ENCODE results near the gene RBMS3. TPM values are rescaled to one million over a fixed set of nuclear protein-coding genes. Genes with fewer than 3 reads are reported as not detected.

Gene RBMS3
- total RNA-seq, 1 experiment from 2014 or later: 0.42 TPM

DNA sequence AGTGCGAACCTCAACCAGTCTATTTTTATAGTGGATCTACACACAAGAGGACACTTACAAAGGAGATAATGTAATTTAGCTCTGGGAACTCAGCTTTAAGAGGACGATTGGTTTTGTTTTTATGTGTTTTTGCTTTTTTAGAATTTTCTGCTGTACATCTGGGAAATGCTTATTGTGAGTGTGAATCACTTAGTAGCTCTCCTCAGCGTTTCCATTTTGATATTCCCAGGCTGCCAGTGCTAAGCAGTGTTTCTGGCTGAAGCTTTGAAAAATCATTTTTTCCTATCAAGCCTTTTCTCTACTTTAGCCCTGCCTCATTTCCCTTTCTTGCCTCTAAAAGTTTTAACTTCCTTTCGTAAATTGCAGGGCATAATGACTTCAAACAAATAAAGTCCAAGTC lies 117.9 kb downstream of the RBMS3 start:
- ATAC-seq (no peak), DNase-seq (ENCODE audit: low read depth, low spot score) (no peak)
- Histone ChIP-seq H3K4me2 (ENCODE audit: low read length) (no peak overlapping the region), H3K9me2 (ENCODE audit: insufficient read depth) (no peaks in the 10 kb centered on the region), H2AFZ (ENCODE audit: low read depth, low read length, poor library complexity, severe bottlenecking) (no peak overlapping the region), H3K79me2 (ENCODE audit: insufficient read depth, low read length) (no peaks in the 10 kb centered on the region), H4K20me1 (ENCODE audit: insufficient read depth) (no peaks in the 10 kb centered on the region), H3K9me3 (ENCODE audit: control insufficient read depth in 1 of 2, insufficient read depth in 1 of 2, low read depth in 1 of 2, low read length in 2 of 2) (no peaks in the 10 kb centered on the region), H3K4me3 (replicated peaks in 1 of 2; ENCODE audit: low read depth in 1 of 2, low read length in 2 of 2) (no peak overlapping the region), H3K27me3 (ENCODE audit: insufficient read depth, low read length) (no peaks in the 10 kb centered on the region), H3K4me1 (ENCODE audit: control insufficient read depth in 1 of 2, insufficient read depth in 2 of 2, low read length in 2 of 2) (no peaks in the 10 kb centered on the region), H3K9ac (ENCODE audit: low read length) (no peak overlapping the region), H3K27ac (ENCODE audit: low read depth, low read length) (no peak overlapping the region), H3K36me3 (ENCODE audit: control insufficient read depth in 1 of 2, insufficient read depth in 2 of 2, low read length in 2 of 2) (no peaks in the 10 kb centered on the region)
- intact Hi-C loops (cut with micrococcal nuclease): no loop called here
- BruUV-seq (replicated peaks): no TSS peak
- CTCF ChIA-PET: no interaction called here
- TF ChIP-seq ZFX (IDR thresholded peaks at IDR 0.05): no peak
- no peak for TF ChIP-seq ZNF274 (IDR thresholded peaks at IDR 0.05; ENCODE audit: low read depth, low read length)
- POLR2A ChIA-PET: no interaction called here
- RAD21 ChIA-PET (ENCODE audit: low non-redundant PET in 1 of 2, low total read pairs in 2 of 2, uncharacterized antibody in 2 of 2, unreplicated experiment in 2 of 2): no interaction called here

GRCh38 chr3:29406291-29406832 lies 125.5 kb downstream of the RBMS3 start:
- no peaks in the 10 kb centered on the region for H3K4me1 ChIP-seq (ENCODE audit: control insufficient read depth in 1 of 2, insufficient read depth in 2 of 2, low read length in 2 of 2)
- H3K27ac ChIP-seq (ENCODE audit: low read depth, low read length): no peak overlapping the region
- ChIA-PET RAD21 (ENCODE audit: low non-redundant PET in 1 of 2, low total read pairs in 2 of 2, uncharacterized antibody in 2 of 2, unreplicated experiment in 2 of 2) (no interaction called here), POLR2A (no interaction called here), CTCF (no interaction called here)
- H3K79me2 ChIP-seq (ENCODE audit: insufficient read depth, low read length): no peaks in the 10 kb centered on the region
- ATAC-seq (no peak), DNase-seq (ENCODE audit: low read depth, low spot score) (no peak)
- no peak overlapping the region for H2AFZ ChIP-seq (ENCODE audit: low read depth, low read length, poor library complexity, severe bottlenecking)
- BruUV-seq (replicated peaks): no TSS peak
- H3K4me3 ChIP-seq (replicated peaks in 1 of 2; ENCODE audit: low read depth in 1 of 2, low read length in 2 of 2): no peak overlapping the region
- no peak overlapping the region for H3K9ac ChIP-seq (ENCODE audit: low read length)
- TF ChIP-seq JUND (IDR thresholded peaks at IDR 0.05) (no peak), ATF3 (IDR thresholded peaks at IDR 0.05) (no peak), RAD21 (IDR thresholded peaks at IDR 0.05; ENCODE audit: low read depth) (no peak), FOSL1 (IDR thresholded peaks at IDR 0.05; ENCODE audit: low read depth) (no peak)
- H3K9me2 ChIP-seq (ENCODE audit: insufficient read depth): no peaks in the 10 kb centered on the region
- H3K36me3 ChIP-seq (ENCODE audit: control insufficient read depth in 1 of 2, insufficient read depth in 2 of 2, low read length in 2 of 2): no peaks in the 10 kb centered on the region
- no peaks in the 10 kb centered on the region for H3K27me3 ChIP-seq (ENCODE audit: insufficient read depth, low read length)
- no peaks in the 10 kb centered on the region for H4K20me1 ChIP-seq (ENCODE audit: insufficient read depth)
- H3K9me3 ChIP-seq (ENCODE audit: control insufficient read depth in 1 of 2, insufficient read depth in 1 of 2, low read depth in 1 of 2, low read length in 2 of 2): no peaks in the 10 kb centered on the region
- intact Hi-C loops (cut with micrococcal nuclease): no loop called here
- no peak overlapping the region for H3K4me2 ChIP-seq (ENCODE audit: low read length)

Measured in HCT116 (cell line).